ENCODE results near the gene RSPH3.
"Not testable (repeated sequence)": the region's sequence is repeated elsewhere in the genome, so short reads cannot be mapped to it uniquely, and the experiment has no call there.

RSPH3 gene

GRCh38 chr6:158972241-158973233 lies 27.5 kb downstream of the RSPH3 start:
- peak; percentile 33 for DNase-seq

- no peak for DNase-seq
Measured at GRCh38 chr6:158970640-158971275, 29.2 kb downstream of the RSPH3 start.

- DNase-seq: no peak
Measured at GRCh38 chr6:158969148-158969547, 30.9 kb downstream of the RSPH3 start.

- DNase-seq: no peak
Measured at GRCh38 chr6:158963020-158963808, 36.8 kb downstream of the RSPH3 start.

DNA sequence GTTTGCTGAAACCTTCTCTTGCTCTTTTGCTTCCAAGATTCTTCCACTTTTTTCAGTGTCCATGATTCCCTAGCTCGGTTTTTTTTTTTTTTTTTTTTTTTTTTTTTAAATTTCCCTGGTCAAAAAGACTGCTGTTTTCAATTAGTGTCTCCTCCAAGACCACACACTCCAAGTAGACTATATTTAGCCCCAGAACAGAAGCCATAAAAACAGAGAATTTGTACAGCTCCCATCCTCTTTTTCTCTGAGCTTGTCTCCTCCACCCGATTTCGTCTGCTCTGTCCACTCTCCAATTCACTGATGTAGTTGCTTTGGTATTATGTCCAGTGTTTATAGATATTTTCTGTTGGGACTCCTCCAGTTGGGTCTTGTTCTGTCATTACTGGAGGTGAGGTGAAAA lies 37.6 kb downstream of the RSPH3 start:
- DNase-seq: no peak

- no peak for DNase-seq
Measured at GRCh38 chr6:158960026-158960425, 40.0 kb downstream of the RSPH3 start.

- DNase-seq: no peak
Measured at GRCh38 chr6:158959552-158959951, 40.5 kb downstream of the RSPH3 start.

DNA sequence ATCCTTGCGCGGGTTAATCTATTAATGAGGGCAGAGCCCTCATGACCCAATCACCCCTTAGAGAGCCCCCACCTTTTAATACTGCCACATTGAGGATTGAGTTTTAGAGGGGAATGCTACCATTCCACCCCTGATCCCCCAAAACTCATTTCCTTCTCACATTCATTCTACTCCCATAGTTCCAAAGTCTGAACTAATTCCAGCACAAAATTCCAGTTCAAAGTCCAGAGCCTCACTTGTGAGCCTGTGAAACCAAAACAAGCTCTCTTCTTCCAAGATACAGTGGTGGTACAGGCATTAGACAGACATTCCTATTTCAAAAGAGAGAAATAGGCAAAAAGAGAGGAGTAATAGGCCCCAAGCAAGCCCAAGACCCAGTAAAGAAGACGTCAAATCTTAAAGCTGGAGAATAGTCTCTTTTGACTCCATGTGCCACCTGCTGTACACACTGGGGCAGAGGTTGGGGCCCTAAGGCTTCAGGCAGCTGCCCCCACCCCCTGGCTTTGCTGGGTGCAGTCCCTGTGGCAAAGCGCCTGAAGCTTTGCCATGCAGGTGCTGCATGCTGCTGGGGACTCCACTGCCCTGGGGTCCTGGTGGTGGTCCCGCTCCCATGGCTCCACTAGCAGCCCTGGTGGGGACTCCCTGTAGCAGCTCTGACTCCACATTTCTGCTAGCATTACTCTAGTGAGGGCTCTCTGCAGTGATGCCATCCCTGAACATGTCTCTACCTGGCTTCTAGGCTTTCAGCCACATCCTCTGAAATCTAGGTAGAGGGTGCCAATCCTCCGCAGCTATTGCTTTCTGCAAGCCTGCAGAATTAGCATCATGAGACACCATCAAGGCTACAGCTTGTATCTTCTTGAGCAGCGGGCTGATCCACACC lies 41.3 kb downstream of the RSPH3 start:
- no peak for DNase-seq

GRCh38 chr6:158955255-158955654 lies 44.7 kb downstream of the RSPH3 start:
- DNase-seq: no peak

GRCh38 chr6:158954753-158955152 lies 45.2 kb downstream of the RSPH3 start:
- DNase-seq: no peak

- DNase-seq: not testable (repeated sequence)
Measured at GRCh38 chr6:158952011-158952410, 48.0 kb downstream of the RSPH3 start.

DNA sequence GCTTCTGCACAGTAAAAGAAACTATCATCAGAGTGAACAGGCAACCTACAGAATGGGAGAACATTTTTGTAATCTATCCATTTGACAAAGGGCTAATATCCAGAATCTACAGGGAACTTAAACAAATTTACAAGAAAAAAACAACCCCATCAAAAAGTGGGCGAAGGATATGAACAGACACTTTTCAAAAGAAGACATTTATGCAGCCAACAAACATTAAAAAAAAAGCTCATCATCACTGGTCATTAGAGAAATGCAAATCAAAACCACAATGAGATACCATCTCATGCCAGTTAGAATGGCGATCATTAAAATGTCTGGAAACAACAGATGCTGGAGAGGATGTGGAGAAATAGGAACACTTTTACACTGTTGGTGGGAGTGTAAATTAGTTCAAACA lies 48.4 kb downstream of the RSPH3 start:
- not testable (repeated sequence) for DNase-seq

DNA sequence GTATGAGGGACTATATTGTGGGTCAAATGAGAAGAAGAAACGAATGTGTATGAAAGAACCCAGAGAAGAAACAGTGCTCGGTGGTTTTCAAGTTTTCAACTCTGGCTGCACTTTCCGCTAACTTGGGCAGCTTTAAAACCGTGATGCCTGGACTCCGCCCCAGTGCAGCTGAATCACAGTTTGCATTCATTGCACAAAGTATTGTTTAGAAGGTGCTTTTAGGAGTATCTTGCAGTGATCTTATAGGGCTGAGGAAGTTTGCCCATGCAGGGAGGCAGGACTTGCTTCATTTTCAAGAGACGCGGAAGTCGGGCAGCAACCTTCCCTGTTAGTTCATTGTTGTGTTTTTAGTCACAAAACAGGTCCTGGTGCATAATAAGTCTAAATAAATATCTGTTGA lies 52.7 kb downstream of the RSPH3 start:
- no peak for DNase-seq

DNA sequence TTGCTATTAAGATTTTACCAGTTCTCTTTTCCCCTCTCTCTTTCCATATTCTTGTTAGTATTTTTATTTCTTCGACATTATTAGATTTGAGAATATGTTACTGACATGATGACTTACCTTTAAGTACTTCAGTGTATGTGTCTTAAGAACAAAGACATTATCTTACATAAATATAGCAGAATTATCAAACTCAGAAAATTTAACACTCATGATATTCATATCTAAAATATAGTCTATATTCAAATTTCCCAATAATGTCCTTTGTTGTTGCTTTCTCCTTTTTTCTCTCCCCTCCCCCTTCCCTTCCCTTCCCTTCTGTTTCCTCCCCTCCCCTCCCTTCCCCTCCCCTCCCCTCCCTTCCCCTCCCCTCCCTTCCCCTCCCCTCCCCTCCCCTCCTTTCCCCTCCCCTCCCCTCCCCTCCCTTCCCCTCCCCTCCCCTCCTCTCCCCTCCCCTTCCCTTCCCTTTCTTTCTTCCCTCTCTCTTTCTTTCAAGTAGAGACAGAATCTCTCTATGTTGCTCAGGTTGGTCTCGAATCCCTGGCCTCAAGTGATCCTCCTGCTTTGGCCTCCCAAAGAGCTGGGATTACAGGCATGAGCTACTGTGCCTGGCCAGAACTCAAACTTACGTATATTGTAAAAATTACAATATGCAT lies 56.5 kb downstream of the RSPH3 start:
- DNase-seq: no peak

- no peak for DNase-seq
Measured at GRCh38 chr6:158942349-158942748, 57.7 kb downstream of the RSPH3 start.

DNA sequence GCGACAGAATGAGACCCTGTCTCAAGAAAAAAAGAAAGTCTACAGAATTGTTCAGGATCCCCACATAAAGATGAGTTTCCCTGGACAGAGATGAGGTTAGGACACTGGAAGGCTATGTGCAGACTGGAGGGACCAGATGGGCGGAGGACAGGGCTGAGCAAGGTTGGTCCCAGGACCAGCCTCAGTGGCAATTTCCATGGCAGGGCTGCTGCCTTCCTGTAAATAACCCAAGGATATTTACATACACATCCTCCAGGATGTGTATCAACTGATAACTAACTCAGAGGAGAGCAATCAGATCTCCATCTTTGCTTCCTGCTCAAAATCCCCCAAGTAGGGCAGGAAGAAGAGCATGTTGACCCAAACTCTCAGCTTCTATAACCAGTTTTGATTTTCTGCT lies 58.8 kb downstream of the RSPH3 start:
- no peak for DNase-seq

DNA sequence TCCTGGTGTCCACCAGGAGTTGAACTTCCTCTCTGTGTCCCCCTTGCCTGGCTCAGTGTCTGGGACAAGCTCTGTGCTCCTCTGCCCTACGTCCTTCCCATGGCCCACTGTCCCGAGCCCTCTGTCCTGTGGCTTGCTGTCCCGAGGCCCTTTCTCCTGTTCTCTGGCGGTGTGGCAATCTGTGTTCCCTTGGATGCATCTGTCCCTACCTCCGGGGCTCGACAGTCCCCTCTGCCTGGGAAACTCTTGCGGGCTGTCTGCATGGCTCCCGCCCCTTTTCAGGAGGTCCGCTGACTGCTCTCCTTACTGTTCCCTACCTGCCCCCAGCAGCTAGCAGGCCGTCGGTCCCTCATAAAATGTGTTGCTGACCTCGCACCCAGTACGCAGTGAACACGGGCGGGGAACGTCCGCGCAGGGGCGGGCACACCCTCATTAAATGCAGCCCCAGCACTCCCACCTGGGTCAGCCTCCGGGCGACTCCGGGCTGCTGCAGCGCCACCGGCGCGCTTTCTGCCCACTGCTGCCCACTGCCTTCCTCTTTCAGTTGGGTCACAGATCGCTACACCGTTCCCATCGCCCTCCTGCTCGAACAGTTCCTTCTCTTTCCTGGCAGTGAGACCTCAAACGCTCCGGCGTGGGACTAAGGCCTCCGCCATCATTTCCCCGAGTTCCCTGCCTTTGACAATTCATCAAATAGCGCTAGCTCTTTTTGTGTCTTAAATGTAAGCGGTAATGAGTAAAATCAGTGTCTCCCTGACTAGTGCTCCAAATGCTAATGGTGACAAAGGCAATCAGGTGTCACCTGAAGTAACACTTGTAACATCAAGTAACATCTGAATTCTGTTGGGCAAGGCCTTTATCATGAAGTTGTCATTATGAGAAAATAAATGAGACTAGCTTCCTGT lies 60.5 kb downstream of the RSPH3 start:
- no peak for DNase-seq

DNA sequence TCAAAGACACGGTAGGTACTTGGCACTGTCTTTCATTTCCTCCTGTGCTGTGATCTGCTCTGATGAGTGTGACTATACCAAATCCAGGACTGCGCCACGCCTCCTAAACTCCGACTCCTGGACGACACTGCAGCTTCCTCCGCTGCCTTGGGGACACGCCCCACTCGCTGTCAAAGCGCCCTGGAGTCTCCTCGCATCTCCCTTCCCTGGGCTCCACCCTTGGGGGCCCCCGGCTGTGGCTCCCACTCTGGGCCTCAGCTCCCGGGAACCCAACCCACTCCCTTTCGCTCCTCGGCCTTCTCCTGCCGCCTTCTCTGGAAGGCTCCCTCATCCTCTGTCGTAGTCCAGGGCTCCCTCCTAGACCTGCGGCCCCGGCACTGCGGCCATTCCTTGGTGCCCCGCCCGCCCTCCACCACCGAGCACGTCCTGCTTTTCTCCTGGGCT lies 61.2 kb downstream of the RSPH3 start:
- DNase-seq: no peak

DNA sequence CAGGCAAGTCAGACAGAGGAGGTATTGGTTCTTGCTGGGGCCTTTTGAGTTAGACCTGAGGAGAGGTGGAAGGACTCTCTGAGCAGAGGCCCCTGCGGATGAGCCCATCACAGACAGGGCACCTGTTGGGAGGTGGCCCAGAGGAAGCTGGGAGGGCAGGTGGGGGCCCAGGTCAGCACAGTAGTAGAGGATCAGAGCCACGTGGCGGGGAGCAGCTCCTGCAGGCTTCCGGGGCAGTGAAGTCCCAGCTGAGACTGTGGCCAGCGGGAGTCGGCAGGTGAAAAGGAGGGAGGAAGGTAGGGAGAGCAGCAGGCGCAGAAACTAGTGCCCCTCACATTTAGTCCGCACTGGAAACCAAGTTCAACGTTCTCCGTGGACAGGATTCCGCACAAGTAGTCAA lies 61.8 kb downstream of the RSPH3 start:
- no peak for DNase-seq

- no peak for DNase-seq
Measured at GRCh38 chr6:158934157-158934556, 65.8 kb downstream of the RSPH3 start.

All from NCI-H1048 (cell line).